Measurements from ENCODE around the gene FAT2. TPM values are rescaled to one million over a fixed set of nuclear protein-coding genes. Genes with fewer than 3 reads are reported as not detected.

The FAT2 gene
- total and polyA plus RNA-seq, 10 of the 15 experiments (the other 5 are each of a cell fraction or from before 2014, with no cell fraction given): 0.01 to 0.06 (median 0.03) TPM; not detected in 3

GRCh38 chr5:151624476-151624875 lies 33.3 kb upstream of the FAT2 start (continued):
- TF ChIP-seq SIX5 (IDR thresholded peaks at IDR 0.05; ENCODE audit: low read depth, low read length, severe bottlenecking): no peak
- no peak for TF ChIP-seq TCF3 (IDR thresholded peaks at IDR 0.05; ENCODE audit: borderline replicate concordance, insufficient read depth, low read depth, low read length)
- TF ChIP-seq CBFB (IDR thresholded peaks at IDR 0.05; ENCODE audit: low read depth): no peak
- no peak for TF ChIP-seq PRDM15 (CRISPR knock-in tag; IDR thresholded peaks at IDR 0.05)
- no peak for TF ChIP-seq NFXL1 (IDR thresholded peaks at IDR 0.05; ENCODE audit: borderline replicate concordance)
- no peak for TF ChIP-seq TAF1 (IDR thresholded peaks at IDR 0.05; ENCODE audit: borderline replicate concordance, low read depth, low read length)
- no peak for TF ChIP-seq MTA3 (IDR thresholded peaks at IDR 0.05; ENCODE audit: borderline replicate concordance, low read length)

GRCh38 chr5:151622367-151623088 lies 31.4 kb upstream of the FAT2 start:
- Histone ChIP-seq H3K36me3 (ENCODE audit: control insufficient read depth in 2 of 2, insufficient read depth in 2 of 2, low read length in 1 of 2) (no peaks in the 10 kb centered on the region), H3K9ac (ENCODE audit: control insufficient read depth, insufficient read depth, low read length) (no peak overlapping the region), H3K79me2 (ENCODE audit: control insufficient read depth, insufficient read depth, low read length) (no peaks in the 10 kb centered on the region), H3K4me2 (ENCODE audit: control insufficient read depth, insufficient read depth) (no peak overlapping the region), H3K4me3 (no peak overlapping the region), H4K20me1 (ENCODE audit: control insufficient read depth, insufficient read depth) (no peaks in the 10 kb centered on the region), H2AFZ (ENCODE audit: control insufficient read depth, low read depth, low read length) (no peak overlapping the region), H3K9me3 (replicated peaks; ENCODE audit: control insufficient read depth, insufficient read depth, low read length) (no peaks in the 10 kb centered on the region), H3K4me1 (ENCODE audit: control insufficient read depth, insufficient read depth, low read length) (no peaks in the 10 kb centered on the region; the same call in 1 of the 2 replicates), H3K27ac (ENCODE audit: control insufficient read depth, insufficient read depth) (no peak overlapping the region), H3K27me3 (replicated peaks in 1 of 2; ENCODE audit: control insufficient read depth in 2 of 2, insufficient read depth in 2 of 2, low read length in 1 of 2) (no peaks in the 10 kb centered on the region; a peak in 1 of 4 replicates)
- in situ Hi-C loops (cut with MboI): no loop called here
- no TSS peak for BruUV-seq (replicated peaks)
- intact Hi-C loops (cut with micrococcal nuclease; ENCODE audit: unreplicated experiment): no loop called here
- ChIA-PET RAD21 (ENCODE audit: unreplicated experiment) (no interaction called here), POLR2A (no interaction called here), CTCF (interaction anchor here (1.6 kb wide), 1 partner anchor 23 kb away, joined by 3 read pairs; no protein-coding TSS in a partner anchor), SMC1A (ENCODE audit: uncharacterized antibody, unreplicated experiment) (no interaction called here)
- WGBS (ENCODE audit: insufficient coverage, insufficient replicate concordance, low lambda C conversion rate, missing lambda C conversion rate): 24% methylated on average over 12 of the region's 12 CpGs
- FAIRE-seq (no peak), ATAC-seq (no peak; the same call in 2 of the 3 replicates), DNase-seq (ENCODE audit: low read depth, low spot score) (no peak)
- peak in 1 of 2 experiments; percentile 16; a peak in 1 of 4 replicates for TF ChIP-seq BHLHE40 (IDR thresholded peaks at IDR 0.05; ENCODE audit: borderline replicate concordance in 1 of 2, low read depth in 2 of 2, low read length in 1 of 2)
- TF ChIP-seq BCL3 (IDR thresholded peaks at IDR 0.05; ENCODE audit: borderline replicate concordance, insufficient read depth, low read depth, low read length, poor library complexity, severe bottlenecking): peak; percentile 43
- TF ChIP-seq FOXM1 (IDR thresholded peaks at IDR 0.05; ENCODE audit: low read depth, low read length): no peak
- no peak for TF ChIP-seq ZBTB33 (IDR thresholded peaks at IDR 0.05)
- no peak for TF ChIP-seq SMAD1 (IDR thresholded peaks at IDR 0.05; ENCODE audit: low read depth, partially characterized antibody)
